ENCODE data around the gene CFLAR.

DNA sequence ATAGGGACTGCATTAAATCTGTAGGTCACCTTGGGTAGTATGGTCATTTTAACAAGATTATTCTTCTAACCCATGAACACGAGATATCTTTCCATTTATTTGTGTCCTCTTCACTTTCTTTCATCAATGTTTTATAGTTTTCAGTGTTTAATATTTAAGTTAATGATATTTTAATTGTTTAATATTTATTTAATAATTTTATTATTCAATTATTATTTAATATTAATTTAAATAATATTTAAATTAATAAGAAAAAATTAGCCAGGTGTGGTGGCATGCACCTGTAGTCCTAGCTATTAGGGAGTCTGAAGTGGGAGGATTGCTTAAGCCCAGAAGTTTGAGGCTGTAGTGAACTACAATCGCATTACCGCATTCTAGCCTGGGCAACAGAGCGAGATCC lies 100.0 kb downstream of the CFLAR start:
- TF ChIP-seq, protein P1, sequence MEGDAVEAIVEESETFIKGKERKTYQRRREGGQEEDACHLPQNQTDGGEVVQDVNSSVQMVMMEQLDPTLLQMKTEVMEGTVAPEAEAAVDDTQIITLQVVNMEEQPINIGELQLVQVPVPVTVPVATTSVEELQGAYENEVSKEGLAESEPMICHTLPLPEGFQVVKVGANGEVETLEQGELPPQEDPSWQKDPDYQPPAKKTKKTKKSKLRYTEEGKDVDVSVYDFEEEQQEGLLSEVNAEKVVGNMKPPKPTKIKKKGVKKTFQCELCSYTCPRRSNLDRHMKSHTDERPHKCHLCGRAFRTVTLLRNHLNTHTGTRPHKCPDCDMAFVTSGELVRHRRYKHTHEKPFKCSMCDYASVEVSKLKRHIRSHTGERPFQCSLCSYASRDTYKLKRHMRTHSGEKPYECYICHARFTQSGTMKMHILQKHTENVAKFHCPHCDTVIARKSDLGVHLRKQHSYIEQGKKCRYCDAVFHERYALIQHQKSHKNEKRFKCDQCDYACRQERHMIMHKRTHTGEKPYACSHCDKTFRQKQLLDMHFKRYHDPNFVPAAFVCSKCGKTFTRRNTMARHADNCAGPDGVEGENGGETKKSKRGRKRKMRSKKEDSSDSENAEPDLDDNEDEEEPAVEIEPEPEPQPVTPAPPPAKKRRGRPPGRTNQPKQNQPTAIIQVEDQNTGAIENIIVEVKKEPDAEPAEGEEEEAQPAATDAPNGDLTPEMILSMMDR (conservative IDR thresholded peaks at IDR 0.05; ENCODE audit: low read length): no peak
- TF ChIP-seq EZH2phosphoT487 (IDR thresholded peaks at IDR 0.05; ENCODE audit: borderline replicate concordance): no peak

All from Loucy (cell line).